ENCODE data around the gene ARHGAP24. TPM values are rescaled to one million over a fixed set of nuclear protein-coding genes. Genes with fewer than 3 reads are reported as not detected.
A peak's percentile ranks its signal among the peaks of the same experiment; 100 is the strongest.

ARHGAP24 gene
- total RNA-seq, 3 donors from 2014 or later, result 20.6 to 60.2 (median 37.2) TPM

- TF ChIP-seq POLR2AphosphoS5 (IDR thresholded peaks at IDR 0.05) (no peak), POLR2A (IDR thresholded peaks at IDR 0.05) (no peak), CTCF (IDR thresholded peaks at IDR 0.05) (no peak)
- DNase-seq (ENCODE audit: low spot score in 2 of 2), result no peak
Measured at GRCh38 chr4:85491527-85491926, 16.6 kb downstream of the ARHGAP24 start.

GRCh38 chr4:85492336-85492735 lies 17.4 kb downstream of the ARHGAP24 start:
- no peak for TF ChIP-seq POLR2AphosphoS5 (IDR thresholded peaks at IDR 0.05)
- no peak for TF ChIP-seq CTCF (IDR thresholded peaks at IDR 0.05)
- TF ChIP-seq POLR2A (IDR thresholded peaks at IDR 0.05), result no peak
- H3K4me3 ChIP-seq, result no peak overlapping the region
- H3K36me3 ChIP-seq, result no peaks in the 10 kb centered on the region
- intact Hi-C loops (cut with DNase I; ENCODE audit: low total_unique reads), result no loop called here
- H3K27me3 ChIP-seq, result no peaks in the 10 kb centered on the region
- H3K27ac ChIP-seq, result no peak overlapping the region
- no peak for DNase-seq (ENCODE audit: low spot score in 2 of 2)
- no peaks in the 10 kb centered on the region for H3K4me1 ChIP-seq
- no peaks in the 10 kb centered on the region for H3K9me3 ChIP-seq

More at GRCh38 chr4:85491527-85491926, 16.6 kb downstream of the ARHGAP24 start:
- H3K36me3 ChIP-seq, result no peaks in the 10 kb centered on the region
- H3K27ac ChIP-seq, result no peak overlapping the region
- no peaks in the 10 kb centered on the region for H3K27me3 ChIP-seq
- H3K4me1 ChIP-seq, result no peaks in the 10 kb centered on the region
- no peak overlapping the region for H3K4me3 ChIP-seq
- no peaks in the 10 kb centered on the region for H3K9me3 ChIP-seq
- intact Hi-C loops (cut with DNase I; ENCODE audit: low total_unique reads), result no loop called here

GRCh38 chr4:85495621-85496020 lies 20.7 kb downstream of the ARHGAP24 start:
- H3K4me1 ChIP-seq, result peaks cover 0 to 5% of the 10 kb centered on the region in 2 donors
- no peak overlapping the region for H3K4me3 ChIP-seq
- TF ChIP-seq POLR2AphosphoS5 (IDR thresholded peaks at IDR 0.05) (no peak), CTCF (IDR thresholded peaks at IDR 0.05) (no peak), POLR2A (IDR thresholded peaks at IDR 0.05) (no peak)
- intact Hi-C loops (cut with DNase I; ENCODE audit: low total_unique reads), result no loop called here
- no peaks in the 10 kb centered on the region for H3K27me3 ChIP-seq
- H3K36me3 ChIP-seq, result no peaks in the 10 kb centered on the region
- no peaks in the 10 kb centered on the region for H3K9me3 ChIP-seq
- peak overlapping the region in 1 of 2 donors; percentile 26 for H3K27ac ChIP-seq
- no peak for DNase-seq (ENCODE audit: low spot score in 2 of 2)

- DNase-seq (ENCODE audit: low spot score in 2 of 2), result no peak
- Histone ChIP-seq H3K27ac (peak overlapping the region; percentile 8 to 26), H3K36me3 (no peaks in the 10 kb centered on the region), H3K27me3 (no peaks in the 10 kb centered on the region), H3K4me1 (peaks cover 0 to 5% of the 10 kb centered on the region in 2 donors), H3K9me3 (no peaks in the 10 kb centered on the region), H3K4me3 (no peak overlapping the region)
- TF ChIP-seq CTCF (IDR thresholded peaks at IDR 0.05), result no peak
- no peak for TF ChIP-seq POLR2A (IDR thresholded peaks at IDR 0.05)
- intact Hi-C loops (cut with DNase I; ENCODE audit: low total_unique reads), result no loop called here
Measured at GRCh38 chr4:85496126-85496849, 21.3 kb downstream of the ARHGAP24 start.

- no peaks in the 10 kb centered on the region for H3K27me3 ChIP-seq
- DNase-seq (ENCODE audit: low spot score in 2 of 2), result no peak
- TF ChIP-seq POLR2AphosphoS5 (IDR thresholded peaks at IDR 0.05) (no peak), POLR2A (IDR thresholded peaks at IDR 0.05) (no peak), CTCF (IDR thresholded peaks at IDR 0.05) (no peak)
- no peaks in the 10 kb centered on the region for H3K9me3 ChIP-seq
- H3K4me3 ChIP-seq, result no peak overlapping the region
- no peaks in the 10 kb centered on the region for H3K36me3 ChIP-seq
- peak overlapping the region in 1 of 2 donors; percentile 8 for H3K27ac ChIP-seq
- H3K4me1 ChIP-seq, result peaks cover 0 to 5% of the 10 kb centered on the region in 2 donors
- intact Hi-C loops (cut with DNase I; ENCODE audit: low total_unique reads), result no loop called here
Measured at GRCh38 chr4:85496933-85497332, 22.0 kb downstream of the ARHGAP24 start.

All from breast epithelium (tissue), 4 donors.